NT2/D1 (cell line): ENCODE data around the gene ARMC9.

Source experiments
- DNase-seq: peaks from one replicate; pipeline ENCODE4 v3.0.0-alpha.2; 2011; ENCODE audit warnings: low read depth, low spot score
- H3K27me3 ChIP-seq: 2 replicates; pipeline ENCODE4 v1.6.0; 2011; ENCODE audit warnings: mild to moderate bottlenecking; ENCODE audit not compliant: insufficient read length, insufficient read depth
- H3K36me3 ChIP-seq: 2 replicates; pipeline ENCODE4 v1.6.1; 2011; ENCODE audit warnings: mild to moderate bottlenecking, low read length, mixed read lengths; ENCODE audit not compliant: insufficient read depth, insufficient read length
- H3K4me1 ChIP-seq: 2 replicates; pipeline ENCODE4 v1.5.1; 2011; ENCODE audit not compliant: insufficient read depth, insufficient read length
- H3K4me3 ChIP-seq: 2 replicates; pipeline ENCODE4 v1.5.1; 2011; ENCODE audit warnings: low read depth; ENCODE audit not compliant: insufficient read length
- H3K9ac ChIP-seq: 2 replicates; pipeline ENCODE4 v1.6.0; 2011; ENCODE audit warnings: low read depth; ENCODE audit not compliant: insufficient read length
- H3K9me3 ChIP-seq: 2 replicates; pipeline ENCODE4 v1.5.1; 2011; ENCODE audit warnings: mild to moderate bottlenecking, low read length; ENCODE audit not compliant: insufficient read depth
- SUZ12 ChIP-seq: IDR thresholded peaks from 2 replicates; pipeline ENCODE4 v1.6.1; 2011; ENCODE audit not compliant: insufficient read length, insufficient read depth; ENCODE audit errors: extremely low read depth
- YY1 ChIP-seq: IDR thresholded peaks from 2 replicates; pipeline ENCODE4 v1.6.1; 2011; ENCODE audit not compliant: insufficient read length, insufficient read depth
- ZNF274 ChIP-seq: IDR thresholded peaks from 2 replicates; pipeline ENCODE4 v1.6.1; 2011; ENCODE audit warnings: mild to moderate bottlenecking, low read depth, low read length

ARMC9 gene

GRCh38 chr2:231235217-231235616, 36.8 kb downstream of the ARMC9 start:
- Histone ChIP-seq H3K4me1 (no peaks in the 10 kb centered on the region), H3K27me3 (no peaks in the 10 kb centered on the region), H3K9ac (no peak overlapping the region), H3K9me3 (no peaks in the 10 kb centered on the region), H3K4me3 (no peak overlapping the region), H3K36me3 (peaks cover 43% of the 10 kb centered on the region)
- TF ChIP-seq ZNF274: no peak
- no peak for TF ChIP-seq SUZ12
- no peak for TF ChIP-seq YY1
- no peak for DNase-seq

GRCh38 chr2:231238689-231239088, 40.3 kb downstream of the ARMC9 start:
- TF ChIP-seq ZNF274: no peak
- TF ChIP-seq SUZ12: no peak
- no peak for TF ChIP-seq YY1
- H3K9me3 ChIP-seq: no peaks in the 10 kb centered on the region
- H3K4me3 ChIP-seq: no peak overlapping the region
- DNase-seq: no peak
- H3K9ac ChIP-seq: no peak overlapping the region
- H3K36me3 ChIP-seq: peaks cover 49% of the 10 kb centered on the region
- no peaks in the 10 kb centered on the region for H3K27me3 ChIP-seq
- no peaks in the 10 kb centered on the region for H3K4me1 ChIP-seq

- no peak for DNase-seq
- Histone ChIP-seq H3K9me3 (no peaks in the 10 kb centered on the region), H3K27me3 (no peaks in the 10 kb centered on the region), H3K36me3 (peaks cover 47% of the 10 kb centered on the region), H3K9ac (no peak overlapping the region), H3K4me3 (no peak overlapping the region), H3K4me1 (no peaks in the 10 kb centered on the region)
- TF ChIP-seq YY1 (no peak), ZNF274 (no peak), SUZ12 (no peak)
These were observed 41.3 kb downstream of the ARMC9 start for GRCh38 chr2:231239751-231240150.

- no peaks in the 10 kb centered on the region for H3K9me3 ChIP-seq
- no peak overlapping the region for H3K9ac ChIP-seq
- TF ChIP-seq SUZ12 (no peak), YY1 (no peak), ZNF274 (no peak)
- H3K36me3 ChIP-seq: peaks cover 34% of the 10 kb centered on the region
- DNase-seq: no peak
- H3K27me3 ChIP-seq: no peaks in the 10 kb centered on the region
- no peaks in the 10 kb centered on the region for H3K4me1 ChIP-seq
- H3K4me3 ChIP-seq: no peak overlapping the region
These were observed 43.5 kb downstream of the ARMC9 start for GRCh38 chr2:231241755-231242507.

- Histone ChIP-seq H3K27me3 (no peaks in the 10 kb centered on the region), H3K9me3 (no peaks in the 10 kb centered on the region), H3K36me3 (peaks cover 30% of the 10 kb centered on the region), H3K4me1 (no peaks in the 10 kb centered on the region), H3K4me3 (no peak overlapping the region), H3K9ac (no peak overlapping the region)
- no peak for DNase-seq
- TF ChIP-seq YY1 (no peak), ZNF274 (no peak), SUZ12 (no peak)
These were observed 45.4 kb downstream of the ARMC9 start for GRCh38 chr2:231243866-231244265.

DNA sequence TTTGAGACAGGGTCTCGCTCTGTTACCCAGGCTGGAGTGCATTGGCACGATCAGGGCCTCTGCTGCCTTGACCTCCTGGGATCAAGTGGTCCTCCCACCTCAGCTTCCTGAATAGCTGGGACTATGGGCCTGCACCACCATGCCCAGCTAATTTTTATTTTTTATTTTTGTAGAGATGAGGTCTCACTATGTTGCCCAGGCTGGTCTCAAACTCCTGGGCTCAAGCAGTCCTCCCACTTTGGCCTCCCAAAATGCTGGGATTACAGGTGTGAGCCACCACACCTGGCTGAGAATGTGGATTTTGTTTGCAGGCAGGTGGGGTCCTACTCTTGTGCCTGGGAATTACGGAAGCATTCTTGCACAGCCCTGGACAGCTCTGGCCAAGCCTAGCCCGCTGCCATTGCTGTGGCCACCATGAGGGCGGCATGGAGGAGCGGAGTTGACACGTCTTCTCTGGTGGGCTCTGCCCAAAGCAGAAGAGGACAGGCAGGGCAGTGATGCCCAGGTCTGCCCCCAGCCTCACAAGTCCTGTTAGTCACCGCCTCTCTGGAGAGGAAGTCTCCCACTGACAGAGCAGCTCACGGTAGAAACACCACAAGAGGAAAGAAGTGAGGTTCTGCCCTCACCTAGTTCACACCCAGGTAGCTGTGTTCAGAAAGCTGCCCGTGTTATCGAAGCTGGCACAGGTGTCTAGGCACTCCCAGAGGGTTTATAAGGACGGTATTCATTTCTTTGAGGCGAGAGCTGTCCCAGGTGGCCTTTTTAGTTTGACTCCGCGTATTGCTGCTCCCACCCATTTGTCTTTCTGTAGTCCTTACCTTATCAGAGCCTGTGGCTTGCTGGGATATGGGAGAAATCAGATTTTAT, 46.2 kb downstream of the ARMC9 start:
- Histone ChIP-seq H3K9me3 (no peaks in the 10 kb centered on the region), H3K36me3 (peaks cover 28% of the 10 kb centered on the region), H3K27me3 (no peaks in the 10 kb centered on the region), H3K9ac (no peak overlapping the region), H3K4me1 (no peaks in the 10 kb centered on the region), H3K4me3 (no peak overlapping the region)
- no peak for DNase-seq
- no peak for TF ChIP-seq YY1
- TF ChIP-seq SUZ12: no peak
- TF ChIP-seq ZNF274: no peak
